H1 (cell line): ENCODE measurements around the gene CBL.

Experiments
- CREB1 ChIP-seq: IDR thresholded peaks from 2 replicates; pipeline ENCODE4 v1.6.1; 2012; ENCODE audit warnings: inconsistent platforms
- KDM1A ChIP-seq: fragments of 200-600, 300-600 bp; sonication (generic); IDR thresholded peaks from 2 replicates; pipeline ENCODE4 v1.7.1; 2016; ENCODE audit warnings: mild to moderate bottlenecking, low read length, borderline replicate concordance
- POLR2A ChIP-seq, 2 experiments: IDR thresholded peaks; 1 replicate in 1 of 2; 2 replicates in 1 of 2; pipeline ENCODE4 v1.6.1; 2011; ENCODE audit warnings: low read depth in 2 of 2, low read length in 2 of 2, mild to moderate bottlenecking in 2 of 2; ENCODE audit errors: control extremely low read depth in 1 of 2
- RAD21 ChIP-seq, 2 experiments: IDR thresholded peaks in 1 of 2; conservative IDR thresholded peaks in 1 of 2; 2 replicates each; pipeline ENCODE4 v1.6.1; 2011; ENCODE audit warnings: low read depth in 2 of 2, low read length in 2 of 2, improper control_type of control experiment in 1 of 2, inconsistent platforms in 1 of 2, mild to moderate bottlenecking in 1 of 2, moderate library complexity in 1 of 2
- SUZ12 ChIP-seq: fragments of 200-600 bp; sonication (generic); IDR thresholded peaks from 2 replicates; pipeline ENCODE4 v1.6.1; 2012; ENCODE audit warnings: mild to moderate bottlenecking, inconsistent platforms, low read length, moderate library complexity, mixed read lengths
- TAF7 ChIP-seq: optimal IDR thresholded peaks from 2 replicates; pipeline ENCODE3; 2011; ENCODE audit warnings: low read depth, mild to moderate bottlenecking, inconsistent platforms, low read length, moderate library complexity, borderline replicate concordance
- ZNF274 ChIP-seq: IDR thresholded peaks from 2 replicates; pipeline ENCODE4 v1.7.0; 2012; ENCODE audit warnings: low read length, borderline replicate concordance; ENCODE audit errors: extremely low read depth
- TF ChIP-seq, protein P1 (sequence below), 3 experiments: IDR thresholded peaks; 1 replicate in 2 of 3; 2 replicates in 1 of 3; pipeline versions ENCODE4 v1.5.1 to v1.6.1; 2011; ENCODE audit warnings: low read length in 3 of 3, mild to moderate bottlenecking in 3 of 3, inconsistent platforms in 2 of 3, low read depth in 1 of 3, moderate library complexity in 1 of 3; ENCODE audit not compliant: insufficient read depth in 1 of 3; ENCODE audit errors: control extremely low read depth in 1 of 3
- TF ChIP-seq, protein P2 (sequence below): IDR thresholded peaks from 2 replicates; pipeline ENCODE4 v1.6.1; 2011; ENCODE audit warnings: low read depth, mild to moderate bottlenecking, low read length; ENCODE audit not compliant: insufficient read depth

DNA sequence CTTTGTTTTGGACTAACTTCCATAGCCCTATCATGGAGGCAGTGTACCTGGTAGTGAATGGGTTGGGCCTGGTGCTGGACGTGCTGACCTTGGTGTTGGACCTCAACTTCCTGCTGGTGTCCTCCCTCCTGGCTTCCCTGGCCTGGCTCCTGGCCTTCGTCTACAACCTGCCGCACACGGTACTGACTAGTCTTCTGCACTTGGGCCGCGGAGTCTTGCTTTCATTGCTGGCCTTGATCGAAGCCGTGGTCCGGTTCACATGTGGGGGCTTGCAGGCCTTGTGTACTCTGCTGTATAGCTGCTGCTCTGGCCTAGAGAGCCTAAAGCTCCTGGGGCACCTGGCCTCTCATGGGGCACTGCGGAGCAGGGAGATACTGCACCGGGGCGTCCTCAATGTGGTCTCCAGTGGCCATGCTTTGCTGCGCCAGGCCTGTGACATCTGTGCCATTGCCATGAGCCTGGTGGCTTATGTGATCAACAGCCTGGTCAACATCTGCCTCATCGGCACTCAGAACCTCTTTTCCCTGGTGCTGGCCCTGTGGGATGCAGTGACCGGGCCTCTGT, 129.0 kb downstream of the CBL start:
- TF ChIP-seq POLR2A (IDR thresholded peaks at IDR 0.05; ENCODE audit: control extremely low read depth in 1 of 2, low read depth in 2 of 2, low read length in 2 of 2) (no peak), KDM1A (no peak), CREB1 (no peak), ZNF274 (no peak), SUZ12 (no peak), TAF7 (no peak), RAD21 (IDR thresholded peaks at IDR 0.05 in 1 of 2, conservative IDR thresholded peaks at IDR 0.05 in 1 of 2; ENCODE audit: low read depth in 2 of 2, low read length in 2 of 2) (no peak)
- TF ChIP-seq, protein P1, sequence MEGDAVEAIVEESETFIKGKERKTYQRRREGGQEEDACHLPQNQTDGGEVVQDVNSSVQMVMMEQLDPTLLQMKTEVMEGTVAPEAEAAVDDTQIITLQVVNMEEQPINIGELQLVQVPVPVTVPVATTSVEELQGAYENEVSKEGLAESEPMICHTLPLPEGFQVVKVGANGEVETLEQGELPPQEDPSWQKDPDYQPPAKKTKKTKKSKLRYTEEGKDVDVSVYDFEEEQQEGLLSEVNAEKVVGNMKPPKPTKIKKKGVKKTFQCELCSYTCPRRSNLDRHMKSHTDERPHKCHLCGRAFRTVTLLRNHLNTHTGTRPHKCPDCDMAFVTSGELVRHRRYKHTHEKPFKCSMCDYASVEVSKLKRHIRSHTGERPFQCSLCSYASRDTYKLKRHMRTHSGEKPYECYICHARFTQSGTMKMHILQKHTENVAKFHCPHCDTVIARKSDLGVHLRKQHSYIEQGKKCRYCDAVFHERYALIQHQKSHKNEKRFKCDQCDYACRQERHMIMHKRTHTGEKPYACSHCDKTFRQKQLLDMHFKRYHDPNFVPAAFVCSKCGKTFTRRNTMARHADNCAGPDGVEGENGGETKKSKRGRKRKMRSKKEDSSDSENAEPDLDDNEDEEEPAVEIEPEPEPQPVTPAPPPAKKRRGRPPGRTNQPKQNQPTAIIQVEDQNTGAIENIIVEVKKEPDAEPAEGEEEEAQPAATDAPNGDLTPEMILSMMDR (IDR thresholded peaks at IDR 0.05; ENCODE audit: control extremely low read depth in 1 of 3, insufficient read depth in 1 of 3, low read depth in 1 of 3, low read length in 3 of 3) = no peak
- TF ChIP-seq, protein P2, sequence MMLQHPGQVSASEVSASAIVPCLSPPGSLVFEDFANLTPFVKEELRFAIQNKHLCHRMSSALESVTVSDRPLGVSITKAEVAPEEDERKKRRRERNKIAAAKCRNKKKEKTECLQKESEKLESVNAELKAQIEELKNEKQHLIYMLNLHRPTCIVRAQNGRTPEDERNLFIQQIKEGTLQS = no peak
